ENCODE measurements around the gene GID8. TPM values are rescaled to one million over a fixed set of nuclear protein-coding genes. Genes with fewer than 3 reads are reported as not detected.

Gene GID8
- total and polyA plus RNA-seq, 9 of the 15 experiments (the other 6 are each of a cell fraction or from before 2014, with no cell fraction given) = 7.5 to 31.6 (median 22.2) TPM

DNA sequence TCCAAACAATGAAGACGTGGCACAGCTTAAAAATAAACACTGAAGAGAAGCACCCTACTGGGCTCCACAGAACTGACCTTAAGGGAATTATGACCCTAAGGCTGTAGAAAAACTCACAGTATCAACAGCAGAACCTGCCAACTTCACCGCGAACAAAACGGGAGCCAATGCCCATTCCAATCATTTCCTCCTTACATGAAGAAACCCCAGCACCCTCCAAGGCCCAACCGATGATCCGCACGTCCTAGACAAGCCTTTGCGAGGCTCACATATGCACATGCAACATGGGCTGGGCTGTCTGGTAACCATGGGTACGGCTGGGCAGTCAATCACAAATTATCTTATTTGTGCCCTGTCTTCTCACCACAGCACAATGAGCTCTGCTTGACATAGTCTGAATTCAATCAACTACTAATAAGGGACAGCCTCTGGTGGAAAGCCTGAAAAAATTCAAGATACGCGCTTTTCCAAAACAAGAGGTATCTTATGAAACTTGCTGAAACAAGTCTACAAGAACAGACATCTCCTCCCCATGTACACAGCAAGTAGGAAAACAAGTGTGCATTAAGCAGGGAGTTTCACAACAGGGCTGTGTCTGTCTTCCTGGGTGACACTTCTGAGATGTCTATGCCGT is 13.4 kb upstream of the GID8 start:
- peaks cover 7% of the 10 kb centered on the region for H3K9me1 ChIP-seq (ENCODE audit: control insufficient read depth, insufficient read depth, low read length)
- ChIA-PET CTCF (ENCODE audit: low intra/inter-chr PET ratio) (no interaction called here), POLR2A (interaction anchor here (0.7 to 5.1 kb wide), 5 partner anchors 11 to 653 kb away, joined by 3 to 64 read pairs (median 4); partner anchors contain the start of gene GID8)
- in situ Hi-C loops (cut with MboI) = no loop called here
- no TSS peak for BruUV-seq (replicated peaks)
- peaks cover 99% of the 10 kb centered on the region for H3K79me2 ChIP-seq (ENCODE audit: control insufficient read depth, insufficient read depth, low read length)
- peak; percentile 31 for ATAC-seq
- peak overlapping the region; percentile 97 for H3K4me2 ChIP-seq (ENCODE audit: insufficient read depth, low read length)
- peak in 1 of 4 experiments; percentile 43 for DNase-seq (ENCODE audit: extremely low read depth in 1 of 4, low spot score in 3 of 4)
- H3K4me1 ChIP-seq (replicated peaks in 1 of 2; ENCODE audit: control insufficient read depth in 2 of 2, insufficient read depth in 2 of 2, low read length in 2 of 2) = peaks cover 41 to 50% of the 10 kb centered on the region in 2 experiments; a peak in 4 of 5 replicates
- peaks cover 32% of the 10 kb centered on the region; the same call in 2 of the 3 replicates for H3K36me3 ChIP-seq (ENCODE audit: control insufficient read depth, insufficient read depth, low read length)
- peak overlapping the region; percentile 70 for H3K4me3 ChIP-seq
- no peaks in the 10 kb centered on the region for H3K9me3 ChIP-seq (replicated peaks; ENCODE audit: control insufficient read depth, insufficient read depth, low read depth, low read length)
- intact Hi-C loops (cut with micrococcal nuclease) = no loop called here
- 19% methylated on average over 12 of the region's 12 CpGs for WGBS (ENCODE audit: insufficient coverage, low coverage, missing lambda C conversion rate)
- peak overlapping the region; percentile 88 for H3K27ac ChIP-seq (ENCODE audit: extremely low read depth, low read depth, low read length)
- peak; percentile 19 for FAIRE-seq
- peak overlapping the region; percentile 84 to 90; a peak in 3 of 4 replicates for H3K9ac ChIP-seq (ENCODE audit: insufficient read depth in 1 of 2, low read depth in 2 of 2, low read length in 2 of 2)
- no peak overlapping the region for H2AFZ ChIP-seq (ENCODE audit: low read depth, low read length)
- no peaks in the 10 kb centered on the region for H3K27me3 ChIP-seq (ENCODE audit: control insufficient read depth in 2 of 2, insufficient read depth in 2 of 2, low read length in 2 of 2)
- peaks cover 77% of the 10 kb centered on the region for H4K20me1 ChIP-seq (replicated peaks; ENCODE audit: control insufficient read depth, insufficient read depth, low read length)
- TF ChIP-seq RFX1 (IDR thresholded peaks at IDR 0.05) = peak; percentile 88
- TF ChIP-seq BMI1 (IDR thresholded peaks at IDR 0.05; ENCODE audit: low read length) = 0 out of 2 replicates have a peak, but pooled peaks have one; percentile 35
- peak; percentile 63 for TF ChIP-seq MXI1 (IDR thresholded peaks at IDR 0.05; ENCODE audit: low read depth, low read length)
- no peak for TF ChIP-seq RAD21 (CRISPR knock-in tag; conservative IDR thresholded peaks at IDR 0.05 in 1 of 2, IDR thresholded peaks at IDR 0.05 in 1 of 2)
- TF ChIP-seq ARID4B (CRISPR knock-in tag; IDR thresholded peaks at IDR 0.05) = peak; percentile 31; the same call in 1 of the 2 replicates
- 0 out of 2 replicates have a peak, but pooled peaks have one; percentile 35 for TF ChIP-seq CEBPG (CRISPR knock-in tag; IDR thresholded peaks at IDR 0.05)
- TF ChIP-seq CEBPG (tag; conservative IDR thresholded peaks at IDR 0.05 in 1 of 2, IDR thresholded peaks at IDR 0.05 in 1 of 2) = 0 out of 4 replicates have a peak, but pooled peaks of 1 of the 2 experiments have one; percentile 15
- no peak for TF ChIP-seq BCL6 (CRISPR knock-in tag; IDR thresholded peaks at IDR 0.05)
- TF ChIP-seq, protein P1, sequence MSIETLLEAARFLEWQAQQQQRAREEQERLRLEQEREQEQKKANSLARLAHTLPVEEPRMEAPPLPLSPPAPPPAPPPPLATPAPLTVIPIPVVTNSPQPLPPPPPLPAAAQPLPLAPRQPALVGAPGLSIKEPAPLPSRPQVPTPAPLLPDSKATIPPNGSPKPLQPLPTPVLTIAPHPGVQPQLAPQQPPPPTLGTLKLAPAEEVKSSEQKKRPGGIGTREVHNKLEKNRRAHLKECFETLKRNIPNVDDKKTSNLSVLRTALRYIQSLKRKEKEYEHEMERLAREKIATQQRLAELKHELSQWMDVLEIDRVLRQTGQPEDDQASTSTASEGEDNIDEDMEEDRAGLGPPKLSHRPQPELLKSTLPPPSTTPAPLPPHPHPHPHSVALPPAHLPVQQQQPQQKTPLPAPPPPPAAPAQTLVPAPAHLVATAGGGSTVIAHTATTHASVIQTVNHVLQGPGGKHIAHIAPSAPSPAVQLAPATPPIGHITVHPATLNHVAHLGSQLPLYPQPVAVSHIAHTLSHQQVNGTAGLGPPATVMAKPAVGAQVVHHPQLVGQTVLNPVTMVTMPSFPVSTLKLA (conservative IDR thresholded peaks at IDR 0.05) = 0 out of 4 replicates have a peak, but pooled peaks of 1 of the 2 experiments have one; percentile 37
- peak; percentile 96 for TF ChIP-seq PKNOX1 (IDR thresholded peaks at IDR 0.05)
- 0 out of 4 replicates have a peak, but pooled peaks of 1 of the 2 experiments have one; percentile 22 for TF ChIP-seq FOXK2 (conservative IDR thresholded peaks at IDR 0.05 in 1 of 2, IDR thresholded peaks at IDR 0.05 in 1 of 2; ENCODE audit: low read depth in 2 of 2)
- TF ChIP-seq MEIS2 (IDR thresholded peaks at IDR 0.05; ENCODE audit: partially characterized antibody) = peak; percentile 45
- 0 out of 4 replicates have a peak, but pooled peaks of 1 of the 2 experiments have one; percentile 18 for TF ChIP-seq TBL1XR1 (IDR thresholded peaks at IDR 0.05; ENCODE audit: low read length in 2 of 2)
- TF ChIP-seq CEBPB (tag; IDR thresholded peaks at IDR 0.05) = peak; percentile 55
